Activated CD4-positive, alpha-beta T cell treated with anti-CD3 and anti-CD28 coated beads, Interleukin-2, Interleukin-6, amounts not matched to agents 100 ng/mL and 50 ng/mL, durations not matched to agents 16 hours and 8 hours (primary cell): ENCODE measurements around the gene RGS9.
A peak's percentile ranks its signal among the peaks of the same experiment; 100 is the strongest.
"Not testable (repeated sequence)": the region's sequence is repeated elsewhere in the genome, so short reads cannot be mapped to it uniquely, and the experiment has no call there.

Source experiments
- DNase-seq: peaks from one replicate; pipeline ENCODE4 v3.0.0-alpha.2; 2020

Gene RGS9

DNA sequence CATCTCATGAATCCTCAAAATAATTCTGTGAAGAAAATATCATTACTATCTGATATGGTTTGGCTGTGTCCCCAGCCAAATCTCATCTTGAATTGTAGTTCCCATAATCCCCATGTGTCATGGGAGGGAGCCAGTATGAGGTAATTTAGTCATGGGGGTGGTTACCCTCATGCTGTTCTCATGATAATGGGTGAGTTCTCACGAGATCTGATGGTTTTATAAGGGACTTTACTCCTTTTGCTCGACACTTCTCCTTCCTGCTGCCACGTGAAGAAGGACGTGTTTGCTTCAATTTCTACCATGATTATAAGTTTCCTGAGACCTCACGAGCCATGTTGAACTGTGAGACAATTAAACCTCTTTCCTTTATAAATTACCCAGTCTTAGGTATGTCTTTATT, 20.7 kb upstream of the RGS9 start:
- DNase-seq: not testable (repeated sequence)

DNA sequence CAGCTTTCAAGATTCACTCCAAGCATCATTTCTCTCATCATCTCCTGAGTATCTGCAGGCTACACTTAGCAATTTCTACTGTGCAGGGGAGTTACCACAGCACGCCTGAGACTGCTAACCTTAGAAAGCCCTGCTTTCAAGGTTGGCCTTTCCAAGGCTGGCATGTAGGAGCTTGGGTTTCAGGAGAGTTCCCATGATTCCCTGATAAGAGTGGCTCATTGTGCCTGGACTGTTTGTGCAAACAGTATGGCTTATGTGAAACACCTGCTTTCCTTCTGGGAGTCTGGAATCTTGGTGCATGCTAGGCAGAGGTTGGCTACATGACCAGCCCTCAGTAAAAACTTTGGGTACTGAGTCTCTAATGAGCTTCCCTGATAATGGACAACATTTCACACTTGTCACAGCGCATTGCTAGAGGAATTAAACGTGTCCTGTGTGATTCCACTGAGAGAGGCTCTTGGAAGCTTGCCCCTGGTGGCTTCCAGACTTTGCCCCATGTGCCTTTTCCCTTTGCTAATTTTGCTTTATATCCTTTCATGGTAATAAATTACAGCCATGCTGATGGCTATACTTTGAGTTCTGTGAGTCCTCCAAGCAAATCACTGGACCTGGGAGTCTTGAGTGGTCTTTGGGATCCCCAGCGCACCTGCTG, 19.7 kb upstream of the RGS9 start:
- no peak for DNase-seq

DNA sequence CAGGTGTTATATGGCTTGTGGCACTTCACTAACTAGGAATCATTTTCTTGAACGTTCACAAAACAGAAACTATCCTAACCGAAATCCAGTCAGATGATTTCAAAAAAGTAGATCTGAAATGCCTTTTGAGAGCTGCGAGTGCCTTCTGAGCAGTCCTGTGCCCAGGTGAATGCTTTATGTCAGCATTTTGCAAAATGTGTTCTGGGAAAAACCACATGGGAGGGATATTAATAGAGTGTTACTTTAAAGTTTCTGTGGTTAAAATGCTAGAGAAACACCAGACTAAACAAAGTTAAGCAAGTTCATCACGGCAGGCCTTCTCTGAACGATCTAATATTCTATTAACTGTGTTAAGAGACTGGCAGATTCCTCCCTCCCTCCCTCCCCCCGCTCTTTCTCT, 15.8 kb upstream of the RGS9 start:
- peak; percentile 81 for DNase-seq

DNA sequence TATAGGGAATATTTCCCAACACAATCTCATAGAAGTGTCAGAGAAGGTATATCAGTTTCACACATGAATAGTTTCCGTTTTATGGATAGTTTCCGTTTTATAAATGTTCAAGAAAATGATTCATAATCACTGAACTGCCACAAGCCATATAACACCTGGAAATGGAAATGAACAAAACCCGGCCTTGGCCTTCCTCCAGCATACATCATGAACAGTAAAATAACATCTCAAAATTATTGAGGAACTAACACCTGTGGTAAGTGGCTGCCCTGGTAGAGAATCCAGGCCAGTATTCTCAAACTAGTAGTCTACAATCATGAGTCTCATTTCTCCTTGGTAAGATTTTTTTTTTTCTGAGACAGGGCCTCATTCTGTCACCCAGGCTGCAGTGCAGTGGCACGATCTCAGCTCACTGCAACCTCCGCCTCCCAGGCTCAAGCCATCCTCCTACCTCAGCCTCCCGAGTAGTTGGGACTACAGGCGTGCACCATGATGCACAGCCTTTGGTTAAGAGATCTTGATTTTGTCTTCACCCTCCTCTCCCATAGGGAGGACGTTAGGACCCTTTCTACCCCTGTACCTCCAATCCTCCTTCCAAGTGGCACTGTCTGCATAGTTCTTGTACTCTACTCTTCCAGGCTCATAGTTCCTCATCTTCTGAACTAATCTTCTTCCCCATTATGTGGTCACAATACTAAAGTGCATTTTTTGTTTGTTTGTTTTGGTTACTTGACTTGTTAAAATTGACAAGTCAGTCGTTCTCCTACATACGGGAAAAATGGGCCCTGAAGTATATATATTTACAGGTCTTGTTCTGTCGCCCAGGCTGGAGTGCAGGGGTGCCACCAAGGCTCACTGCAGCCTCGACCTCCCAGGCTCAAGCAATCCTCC, 15.0 kb upstream of the RGS9 start:
- DNase-seq: peak; percentile 77

DNA sequence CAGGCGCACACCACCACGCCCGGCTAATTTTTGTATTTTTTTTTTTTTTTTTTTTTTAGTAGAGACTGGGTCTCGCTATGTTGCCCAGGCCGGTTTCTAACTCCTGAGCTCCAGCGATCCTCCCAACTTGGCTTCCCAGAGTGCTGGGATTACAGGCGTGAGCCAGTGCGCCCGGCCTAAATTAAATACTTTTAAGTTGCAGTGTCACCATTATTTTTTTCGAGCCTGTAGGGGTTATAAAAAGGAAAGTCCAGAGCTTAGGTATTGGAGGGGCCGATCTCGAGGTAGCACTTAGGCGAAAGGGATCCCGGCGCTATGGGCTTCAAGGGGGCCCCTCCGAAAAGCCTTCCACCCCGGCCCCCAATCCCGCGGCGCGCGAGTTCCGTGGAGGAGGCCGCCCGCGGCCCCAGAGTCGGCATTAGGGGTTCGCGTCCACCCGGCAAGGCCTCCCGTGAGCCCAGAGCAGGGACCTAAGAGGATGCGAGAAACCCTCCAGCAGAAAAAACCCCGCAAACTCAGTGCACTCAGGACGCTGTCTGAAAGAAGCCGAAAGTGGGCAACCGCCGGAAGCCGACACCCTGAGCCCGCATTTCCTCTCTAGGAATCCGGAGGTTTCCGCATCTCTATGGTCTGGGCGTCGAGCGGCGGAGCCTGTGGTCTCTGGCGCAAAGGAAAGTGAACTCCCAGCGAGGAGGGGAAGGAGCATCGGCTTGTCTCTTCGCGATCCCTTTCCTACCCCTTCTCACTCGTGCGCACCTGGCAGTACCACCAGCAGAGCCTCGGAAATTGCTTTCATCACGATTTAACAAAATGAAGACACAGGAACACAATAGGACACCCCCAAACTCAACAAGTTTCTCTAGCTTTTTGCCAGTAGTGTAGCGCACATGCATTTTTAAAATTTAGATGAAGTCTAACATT, 14.1 kb upstream of the RGS9 start:
- DNase-seq: peak; percentile 94

DNA sequence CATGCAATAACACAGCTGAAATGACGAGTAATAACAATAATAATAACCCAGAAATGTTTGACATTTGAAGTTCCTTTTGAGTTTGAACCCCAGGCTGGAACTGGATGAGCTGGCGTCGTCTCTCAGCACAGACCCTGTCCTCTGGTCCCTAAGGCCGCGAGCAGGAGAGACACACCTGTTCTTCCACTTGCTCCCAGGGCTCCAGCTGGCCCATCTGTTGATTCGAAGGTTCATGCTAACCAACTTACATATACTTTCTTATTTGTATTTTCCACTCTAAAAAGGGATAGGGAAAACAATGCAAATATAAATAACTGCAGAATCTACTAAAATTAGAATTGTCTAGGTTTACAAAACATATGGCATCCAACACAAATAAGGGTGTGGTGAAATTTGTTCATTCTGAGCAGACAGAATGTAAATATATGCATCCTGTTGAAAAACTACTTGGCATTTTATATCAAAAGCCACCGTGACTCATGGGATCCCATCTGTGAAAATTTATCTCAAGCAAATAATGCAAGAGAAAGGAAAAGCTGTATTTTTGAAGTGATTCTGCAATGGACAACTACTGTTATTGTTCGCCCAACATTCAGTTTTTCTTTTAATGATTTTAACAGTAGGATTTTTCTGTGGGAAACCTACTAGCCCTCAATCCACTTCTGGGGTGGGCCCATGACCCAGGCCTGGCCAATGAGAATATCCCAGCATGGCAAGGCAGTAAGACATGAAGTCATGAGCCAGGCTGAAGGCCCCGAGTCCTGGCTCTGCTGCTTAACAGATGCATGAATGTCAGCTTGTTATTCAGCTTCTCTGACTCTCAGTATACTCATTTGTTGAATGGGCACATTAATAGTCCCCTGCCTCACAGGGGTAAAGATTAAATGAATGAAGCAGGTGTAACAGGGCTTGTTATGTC, 13.2 kb upstream of the RGS9 start:
- DNase-seq: no peak

DNA sequence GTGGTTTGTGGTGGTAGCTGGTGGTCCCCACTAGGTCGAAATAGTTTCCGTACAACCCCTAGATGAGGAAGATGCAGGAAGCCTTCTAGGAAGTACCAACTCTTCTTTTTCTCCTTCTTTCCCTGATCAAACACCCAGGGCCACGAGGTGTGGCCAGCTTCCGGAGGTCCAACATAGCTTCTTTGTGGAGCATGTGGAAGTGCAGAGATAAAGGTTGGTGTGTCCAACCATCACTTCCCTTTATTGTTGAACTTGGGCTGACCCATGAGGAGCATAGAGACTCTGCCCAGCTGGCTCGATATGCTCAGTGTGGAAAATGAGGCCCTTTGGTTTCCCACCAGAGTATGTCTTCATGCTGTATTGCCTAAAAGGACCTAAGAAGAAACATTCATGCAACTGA, 6.3 kb upstream of the RGS9 start:
- DNase-seq: no peak

DNA sequence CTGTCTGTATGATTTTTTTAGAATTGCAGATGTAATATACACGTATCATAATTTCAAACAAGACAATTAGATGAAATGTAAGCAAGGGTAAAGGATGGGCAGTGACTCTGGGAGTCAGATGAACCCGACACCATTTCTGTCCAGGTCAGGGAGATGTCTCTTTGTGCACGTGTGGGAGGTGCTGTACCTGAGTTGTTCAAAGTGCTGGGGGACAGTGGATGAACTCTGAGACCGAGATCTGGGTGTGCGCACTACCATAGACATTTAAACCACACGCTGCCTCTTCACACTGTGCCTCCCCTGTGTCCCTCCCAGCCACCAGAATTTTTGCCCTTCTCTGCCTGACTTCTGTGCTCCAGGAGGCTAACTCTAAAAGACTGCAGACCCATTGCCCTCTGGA, 5.9 kb upstream of the RGS9 start:
- no peak for DNase-seq

DNA sequence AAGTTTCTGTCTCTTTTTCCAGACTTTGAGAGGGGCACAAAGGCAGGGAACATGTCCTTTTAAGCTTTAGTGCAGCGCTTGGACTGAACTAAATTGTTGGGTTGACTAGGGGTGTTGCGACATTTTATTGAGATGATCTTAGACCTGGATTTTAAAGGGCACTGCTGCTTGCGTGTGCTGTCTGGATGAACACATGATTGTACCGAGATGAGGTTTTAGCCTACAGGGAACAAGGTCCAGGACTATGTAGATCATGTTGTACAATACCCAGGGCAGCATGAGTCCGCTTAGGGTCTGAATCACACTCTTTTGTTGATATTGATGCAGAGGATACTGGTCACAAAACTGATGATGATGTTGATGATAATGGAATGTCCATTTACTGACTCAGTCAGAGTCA, 5.2 kb upstream of the RGS9 start:
- DNase-seq: no peak

DNA sequence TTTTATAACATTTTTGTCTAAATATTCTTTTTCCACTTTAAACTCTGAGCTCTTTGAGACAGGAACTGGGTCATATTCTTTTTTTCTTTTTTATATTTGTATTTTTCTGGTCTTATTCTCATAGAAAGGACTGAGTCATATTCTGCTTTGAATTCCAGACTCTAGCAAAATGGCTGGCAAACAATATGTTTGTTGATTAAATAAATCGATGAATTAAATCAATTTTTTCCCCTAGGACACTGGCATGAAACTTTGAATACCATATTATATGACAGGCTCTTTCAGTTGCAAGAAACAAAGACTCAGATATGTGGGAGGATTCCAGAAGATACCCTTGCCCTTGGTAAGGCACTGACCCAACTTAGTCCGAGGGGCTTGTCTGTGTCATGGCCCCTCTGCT, 3.1 kb upstream of the RGS9 start:
- no peak for DNase-seq

DNA sequence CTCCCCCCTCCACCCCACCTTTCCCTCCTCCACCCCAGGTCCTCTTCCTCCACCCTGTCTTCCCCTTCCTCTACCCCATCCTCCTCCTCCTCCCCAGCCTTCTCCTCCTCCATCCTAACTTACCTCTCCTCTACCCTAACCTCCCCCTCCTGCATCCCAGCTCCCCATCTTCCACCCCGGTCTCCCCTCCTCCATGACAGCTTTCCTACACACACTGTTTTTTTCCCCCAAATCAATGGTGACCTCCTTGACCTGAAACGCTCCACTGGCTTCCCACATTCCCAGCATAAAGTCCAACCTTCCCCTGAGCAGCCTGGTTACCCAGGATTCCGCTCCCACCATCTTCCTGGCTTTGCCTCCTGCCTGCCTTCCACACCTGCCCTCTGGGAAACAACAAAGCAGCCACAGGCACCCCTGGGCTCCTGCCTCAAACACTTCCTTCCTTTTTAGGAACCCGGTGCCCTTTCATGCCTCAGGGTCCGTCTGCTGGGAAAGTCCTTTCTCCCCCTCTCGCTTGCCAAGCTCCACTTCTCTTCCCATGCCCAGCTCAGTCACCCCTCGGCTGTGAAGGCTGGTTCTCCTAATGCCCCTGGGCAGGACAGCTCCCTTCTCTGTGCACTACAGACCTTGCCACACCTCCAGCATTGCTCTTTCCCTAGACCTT, 2.1 kb downstream of the RGS9 start:
- no peak for DNase-seq

DNA sequence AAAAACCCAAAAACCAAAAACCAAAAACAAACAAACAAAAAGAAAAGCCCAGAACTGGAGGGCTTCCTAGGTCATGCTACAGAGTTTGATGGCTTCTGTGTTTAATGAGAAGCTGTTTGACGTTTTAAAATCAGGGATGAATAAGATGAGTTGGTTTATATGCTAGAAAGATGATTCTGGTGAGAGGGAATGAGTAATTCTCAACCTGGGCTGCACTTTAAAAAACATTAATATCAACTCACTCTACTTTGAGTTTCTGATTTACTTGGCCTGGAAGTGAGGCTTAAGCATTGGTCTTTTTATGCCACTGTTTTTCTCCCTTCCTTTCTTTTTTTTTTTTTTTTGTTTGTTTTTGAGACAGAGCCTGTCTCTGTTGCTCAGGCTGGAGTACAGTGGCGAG, 5.1 kb downstream of the RGS9 start:
- DNase-seq: peak; percentile 12

DNA sequence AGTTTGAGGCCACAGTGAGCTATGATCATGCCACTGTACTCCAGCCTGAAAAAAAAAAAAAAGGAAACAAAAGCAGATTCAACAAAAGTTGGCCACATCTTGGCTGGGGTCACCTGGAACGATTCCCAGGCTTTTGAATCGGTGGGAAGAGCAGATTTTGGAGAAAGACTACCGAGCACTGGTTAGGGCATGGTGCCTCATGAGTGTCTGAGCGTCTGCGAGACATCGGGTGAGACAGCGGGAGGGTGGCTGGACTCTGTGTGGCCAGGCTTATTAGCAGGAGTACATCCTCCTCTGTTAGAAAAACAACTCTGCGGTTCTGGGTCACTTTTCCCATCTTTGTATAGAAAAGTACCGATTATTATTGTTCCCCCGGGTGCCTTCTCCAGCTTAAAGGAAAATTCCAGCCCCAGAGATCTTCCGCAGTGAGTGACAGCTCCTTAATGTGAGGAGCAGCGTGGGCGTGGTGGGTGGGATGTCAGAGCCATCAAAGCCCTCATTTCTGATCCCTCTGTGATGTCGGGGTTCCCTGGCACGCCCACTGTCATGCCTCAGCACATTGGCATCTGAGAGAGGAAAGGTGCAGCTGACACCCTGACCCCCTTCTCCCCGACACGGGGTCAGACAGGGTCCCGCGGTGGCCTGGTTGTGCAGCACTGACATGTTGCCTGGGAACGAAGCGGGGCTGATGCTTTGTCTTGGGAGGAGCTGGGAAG, 6.9 kb downstream of the RGS9 start:
- no peak for DNase-seq

DNA sequence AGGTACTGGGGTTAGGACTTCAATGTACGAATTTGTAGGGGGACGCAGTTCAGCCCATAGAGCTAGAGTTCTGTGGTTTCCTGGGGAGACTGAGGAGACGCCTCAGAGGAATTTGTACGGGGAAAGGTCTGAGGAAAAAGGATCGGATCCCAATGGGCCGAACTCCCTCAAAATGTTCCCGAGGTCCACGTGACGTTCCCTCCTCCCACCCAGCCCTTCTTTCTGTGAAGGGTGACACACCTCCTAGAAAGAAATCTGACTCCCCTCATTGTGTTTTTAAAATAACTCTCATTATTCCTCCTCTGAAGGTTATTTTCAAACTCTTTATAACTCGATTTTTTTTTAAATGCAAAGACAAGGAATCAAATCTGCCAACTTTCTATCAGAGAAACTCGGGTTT, 8.6 kb downstream of the RGS9 start:
- no peak for DNase-seq

DNA sequence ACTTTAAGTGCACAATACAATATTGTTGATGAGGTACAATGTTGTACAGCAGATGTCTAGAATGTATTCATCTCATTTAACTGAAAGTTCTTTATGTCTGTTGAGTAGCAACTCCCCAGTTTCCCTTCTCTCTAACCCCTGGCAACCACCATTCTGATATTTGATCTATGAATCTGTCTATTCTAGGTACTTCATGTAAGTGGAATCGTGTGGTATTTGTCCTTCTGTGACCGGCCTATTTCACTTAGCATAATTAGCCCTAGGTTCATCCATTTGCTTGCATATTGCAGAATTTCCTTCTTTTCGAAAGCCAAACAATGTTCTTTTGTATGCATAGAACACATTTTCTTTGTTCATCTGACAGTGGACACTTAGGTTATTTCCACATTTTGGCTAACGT, 10.8 kb downstream of the RGS9 start:
- no peak for DNase-seq

DNA sequence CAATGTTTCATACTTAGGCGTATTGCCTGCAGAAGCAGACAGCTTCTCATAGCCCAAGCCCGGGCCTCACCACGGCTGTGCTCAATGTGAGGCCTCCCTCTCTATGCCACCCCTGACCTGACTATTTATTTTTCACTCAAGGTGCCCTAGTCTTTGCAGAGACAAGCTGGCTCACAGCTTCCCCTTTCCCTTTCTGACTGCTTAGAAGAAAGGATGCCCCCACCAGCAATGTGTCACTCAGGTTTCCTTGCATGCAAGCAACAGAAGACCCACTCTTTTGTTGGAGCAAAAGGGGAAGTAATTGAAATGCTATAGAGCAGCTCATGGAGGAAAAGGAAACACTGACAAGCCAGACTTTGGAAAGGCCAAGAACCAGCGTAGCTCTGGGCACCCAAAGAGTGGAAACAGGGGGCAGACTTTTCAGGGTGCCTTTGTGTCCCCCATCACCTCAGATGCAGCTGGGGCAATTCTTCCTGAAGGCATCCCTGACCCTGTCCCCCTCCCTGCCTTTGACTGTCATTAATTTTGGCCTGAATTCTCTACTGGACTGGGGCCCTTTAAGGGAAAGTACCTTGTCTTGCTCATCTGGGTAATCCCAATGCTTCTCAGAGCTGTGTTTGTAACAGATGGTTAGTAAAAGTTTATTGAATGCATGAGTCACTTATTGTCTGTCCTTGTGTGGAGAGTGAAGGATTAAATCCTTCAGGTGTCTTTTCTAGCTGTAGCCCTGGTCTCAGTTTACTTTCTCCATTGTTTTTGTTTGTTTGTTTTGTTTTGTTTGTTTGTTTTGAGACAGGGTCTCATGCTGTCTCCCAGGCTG, 17.8 kb downstream of the RGS9 start:
- DNase-seq: peak; percentile 44

DNA sequence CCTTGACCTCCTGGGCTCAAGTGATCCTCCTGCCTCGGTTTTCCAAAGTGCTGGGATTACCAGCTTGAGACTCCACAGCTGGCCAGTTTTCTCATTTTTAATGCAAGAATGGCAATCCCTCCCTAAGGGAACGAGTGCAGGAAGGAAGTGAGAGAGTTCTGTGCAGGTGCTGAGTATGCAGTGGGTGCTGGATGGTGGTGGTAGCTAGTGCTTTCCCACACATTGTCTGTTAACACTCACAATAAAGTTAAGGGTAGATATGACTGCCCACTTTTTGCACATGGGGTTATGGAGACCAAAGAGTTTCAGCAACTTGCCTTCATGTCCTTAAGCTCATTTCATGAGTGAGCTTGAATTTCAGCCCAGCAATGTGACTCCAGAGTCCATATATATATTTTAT, 18.5 kb downstream of the RGS9 start:
- DNase-seq: no peak

DNA sequence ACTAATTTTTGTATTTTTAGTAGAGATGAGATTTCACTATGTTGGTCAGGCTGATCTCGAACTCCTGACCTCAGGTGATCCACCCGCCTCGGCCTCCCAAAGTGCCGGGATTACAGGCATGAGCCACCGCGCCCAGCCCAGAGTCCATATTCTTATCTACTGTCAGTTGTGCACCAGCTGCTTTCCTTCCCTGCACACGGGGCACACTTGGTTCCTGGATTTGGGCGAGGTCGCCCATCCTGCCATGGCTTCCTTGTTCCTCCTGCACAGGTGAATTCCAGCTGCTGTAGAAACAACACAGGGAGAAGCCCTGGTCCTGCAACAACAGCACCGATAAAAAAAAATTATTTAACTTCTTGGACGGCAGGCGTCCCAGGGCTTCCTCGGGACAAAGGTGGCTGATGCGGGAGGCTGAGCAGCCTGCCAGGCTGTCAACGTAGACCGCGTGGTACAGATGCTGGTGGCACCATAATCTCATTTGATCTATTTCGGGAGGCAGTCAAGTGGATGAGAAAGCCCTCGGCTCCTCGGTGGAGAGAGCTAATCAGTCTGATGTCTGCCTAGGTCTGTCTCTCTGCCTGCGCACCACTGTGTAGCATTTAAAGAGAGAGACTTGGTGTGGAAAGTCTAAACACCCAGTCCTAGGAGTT, 19.1 kb downstream of the RGS9 start:
- no peak for DNase-seq

DNA sequence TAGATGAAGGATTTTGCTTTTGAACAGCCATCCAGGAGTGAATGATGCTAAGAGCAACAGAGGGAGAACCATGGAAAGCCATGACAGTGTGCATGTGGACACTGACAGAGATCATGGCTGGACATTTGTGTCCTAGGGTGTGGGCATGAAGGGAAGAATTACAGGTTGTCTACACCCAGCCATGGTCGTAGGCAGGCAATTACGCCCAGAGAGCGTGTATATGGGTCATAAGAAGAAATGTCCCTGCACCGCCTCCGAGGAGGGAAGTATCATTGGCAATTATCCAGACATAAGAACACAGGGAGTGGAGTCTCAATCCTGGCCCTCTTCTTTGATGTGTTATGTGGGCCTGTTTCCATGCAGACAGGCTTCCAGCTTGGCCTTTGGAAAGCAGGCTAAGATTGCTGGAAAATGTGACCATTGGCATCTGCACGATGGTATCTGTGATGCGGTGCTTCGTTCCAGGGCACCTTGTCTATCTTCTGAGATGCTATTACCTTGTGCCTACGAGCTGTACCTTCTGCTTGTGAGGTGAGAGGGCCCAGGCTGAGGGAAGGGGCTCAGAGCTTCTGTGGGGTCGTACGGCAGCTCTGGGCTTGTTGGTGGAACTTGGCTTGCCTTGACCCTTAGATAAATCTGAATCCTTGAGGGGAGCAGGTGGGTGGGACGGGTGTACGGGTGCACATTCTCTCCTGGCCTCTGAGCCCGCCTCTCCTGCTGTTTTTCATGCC, 19.8 kb downstream of the RGS9 start:
- no peak for DNase-seq
